Stimulated activated CD8-positive, alpha-beta memory T cell treated with anti-CD3 and anti-CD28 coated beads, Interleukin-4, amount 100 ng/mL, for 48 hours (primary cell): ENCODE results near the gene IFI44L.

Experiments used
- DNase-seq: peaks from one replicate; pipeline ENCODE4 v3.0.0-alpha.2; 2020

Gene IFI44L

GRCh38 chr1:78619803-78620579 lies at the start of gene IFI44L:
Gene IFI44L, plus strand, starts transcription at chr1:78620448. Its CDS starts 7,468 bp downstream, at chr1:78627916.
- DNase-seq: peak; percentile 69

GRCh38 chr1:78570539-78570938 lies 49.7 kb upstream of the IFI44L start:
- no peak for DNase-seq

- no peak for DNase-seq
These were observed 42.8 kb upstream of the IFI44L start for GRCh38 chr1:78577257-78578100.

- no peak for DNase-seq
These were observed 33.7 kb upstream of the IFI44L start for GRCh38 chr1:78586572-78586971.

GRCh38 chr1:78587211-78587610 lies 33.0 kb upstream of the IFI44L start:
- DNase-seq: no peak

GRCh38 chr1:78591971-78592370 lies 28.3 kb upstream of the IFI44L start:
- DNase-seq: no peak

- DNase-seq: no peak
These were observed 21.0 kb upstream of the IFI44L start for GRCh38 chr1:78599294-78599693.

GRCh38 chr1:78601068-78601467 lies 19.2 kb upstream of the IFI44L start:
- DNase-seq: no peak

GRCh38 chr1:78603206-78603605 lies 17.0 kb upstream of the IFI44L start:
- DNase-seq: no peak

GRCh38 chr1:78604643-78605042 lies 15.6 kb upstream of the IFI44L start:
- DNase-seq: no peak

- DNase-seq: no peak
These were observed 14.0 kb upstream of the IFI44L start for GRCh38 chr1:78606274-78606673.

- no peak for DNase-seq
These were observed 12.8 kb upstream of the IFI44L start for GRCh38 chr1:78607334-78607927.

- no peak for DNase-seq
These were observed 12.3 kb upstream of the IFI44L start for GRCh38 chr1:78607944-78608343.

- peak; percentile 49 for DNase-seq
These were observed 2.6 kb upstream of the IFI44L start for GRCh38 chr1:78617615-78618026.

- DNase-seq: no peak
These were observed 1.2 kb upstream of the IFI44L start for GRCh38 chr1:78619032-78619431.

GRCh38 chr1:78619446-78619802 lies 824 bp upstream of the IFI44L start:
- DNase-seq: no peak

- no peak for DNase-seq
These were observed 418 bp downstream of the IFI44L start for GRCh38 chr1:78620666-78621065.

GRCh38 chr1:78622548-78622947 lies 2.3 kb downstream of the IFI44L start:
- DNase-seq: no peak

GRCh38 chr1:78624035-78624434 lies 3.8 kb downstream of the IFI44L start:
- no peak for DNase-seq

GRCh38 chr1:78627321-78627720 lies 7.1 kb downstream of the IFI44L start:
- no peak for DNase-seq

- DNase-seq: no peak
These were observed 10.4 kb downstream of the IFI44L start for GRCh38 chr1:78630600-78630999.

- no peak for DNase-seq
These were observed 13.0 kb downstream of the IFI44L start for GRCh38 chr1:78633209-78633608.

- no peak for DNase-seq
These were observed 20.2 kb downstream of the IFI44L start for GRCh38 chr1:78640462-78640861.

- no peak for DNase-seq
These were observed 21.3 kb downstream of the IFI44L start for GRCh38 chr1:78641558-78641957.
